Spleen (tissue), 7 donors: ENCODE measurements around the gene DUOXA2.

Source experiments
- CTCF ChIP-seq, 11 experiments: fragments of 200-600 bp in 7 of 11; fragments of 450-650 bp in 4 of 11; sonication (generic) in 4 of 11; IDR thresholded peaks in 8 of 11; conservative IDR thresholded peaks in 3 of 11; 1 replicate in 7 of 11; 2 replicates in 4 of 11; pipeline versions ENCODE4 v1.4.0 to v1.8.0; 2016 to 2021; ENCODE audit warnings: antibody characterized with exemption in 11 of 11, inconsistent platforms in 4 of 11, mild to moderate bottlenecking in 1 of 11
- POLR2A ChIP-seq, 3 donors: fragments of 450-650 bp; IDR thresholded peaks; one replicate each; pipeline ENCODE4 v1.5.1; 2017; ENCODE audit warnings: antibody characterized with exemption in 3 of 3, mild to moderate bottlenecking in 1 of 3
- POLR2AphosphoS5 ChIP-seq, 3 donors: sonication (generic); formaldehyde crosslinking; IDR thresholded peaks; one replicate each; pipeline ENCODE4 v1.5.1; 2017; ENCODE audit warnings: antibody characterized with exemption in 3 of 3
- donor health status: DM: no; HTN: no; CAD: no; lungs with moderate emphysema.
- donor health status: DM: no; HTN: no; CAD: no.
- donor health status: DM: no; HTN: no; CAD: no.

- TF ChIP-seq CTCF (IDR thresholded peaks at IDR 0.05 in 8 of 11, conservative IDR thresholded peaks at IDR 0.05 in 3 of 11), result no peak
- no peak for TF ChIP-seq POLR2AphosphoS5 (IDR thresholded peaks at IDR 0.05)
- no peak for TF ChIP-seq POLR2A (IDR thresholded peaks at IDR 0.05)
These were observed 592 bp downstream of the DUOXA2 start for GRCh38 chr15:45114751-45115085.
